Measurements from ENCODE around the gene TBC1D24. TPM values are rescaled to one million over a fixed set of nuclear protein-coding genes. Genes with fewer than 3 reads are reported as not detected.
A peak's percentile ranks its signal among the peaks of the same experiment; 100 is the strongest.
"Not testable (repeated sequence)": the region's sequence is repeated elsewhere in the genome, so short reads cannot be mapped to it uniquely, and the experiment has no call there.

The TBC1D24 gene
- total RNA-seq, 1 donor from 2014 or later: 16.6 TPM

- Mint-ChIP-seq H3K36me3 (ENCODE audit: low read depth) (no peaks in the 10 kb centered on the region), H3K9me3 (no peaks in the 10 kb centered on the region), H3K4me3 (peak overlapping the region; percentile 66), H3K27me3 (peaks cover 18% of the 10 kb centered on the region), H3K27ac (no peak overlapping the region), H3K4me1 (peaks cover 12% of the 10 kb centered on the region)
- intact Hi-C loops (cut with micrococcal nuclease): no loop called here
- DNase-seq: no peak
Measured at GRCh38 chr16:2476345-2476720, 1.4 kb downstream of the TBC1D24 start.

DNA sequence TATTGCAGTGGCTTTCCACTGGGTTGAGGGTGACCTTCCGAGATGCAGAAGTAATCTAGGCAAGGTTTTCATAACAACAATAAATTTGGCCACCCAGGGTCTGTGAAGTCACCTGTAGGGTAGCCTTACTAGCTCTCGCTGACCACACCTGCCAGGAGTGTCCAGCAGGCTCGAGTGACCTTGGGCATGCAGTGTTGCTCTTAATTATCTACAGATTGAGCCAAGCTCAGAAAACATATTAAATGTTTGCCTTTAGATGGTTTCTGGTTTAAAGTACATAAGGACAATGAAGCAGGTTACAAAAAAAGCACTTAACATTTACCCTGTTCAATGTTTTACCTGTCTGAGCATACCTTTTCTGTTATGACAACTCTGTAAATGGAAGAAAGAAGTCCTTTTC, 1.8 kb downstream of the TBC1D24 start:
- Mint-ChIP-seq H3K4me1 (peaks cover 12% of the 10 kb centered on the region), H3K9me3 (no peaks in the 10 kb centered on the region), H3K4me3 (peak overlapping the region; percentile 66), H3K27ac (no peak overlapping the region), H3K27me3 (peaks cover 18% of the 10 kb centered on the region), H3K36me3 (ENCODE audit: low read depth) (no peaks in the 10 kb centered on the region)
- intact Hi-C loops (cut with micrococcal nuclease): no loop called here
- DNase-seq: no peak

GRCh38 chr16:2477327-2477726, 2.4 kb downstream of the TBC1D24 start:
- intact Hi-C loops (cut with micrococcal nuclease): no loop called here
- H3K36me3 Mint-ChIP-seq (ENCODE audit: low read depth): no peaks in the 10 kb centered on the region

DNA sequence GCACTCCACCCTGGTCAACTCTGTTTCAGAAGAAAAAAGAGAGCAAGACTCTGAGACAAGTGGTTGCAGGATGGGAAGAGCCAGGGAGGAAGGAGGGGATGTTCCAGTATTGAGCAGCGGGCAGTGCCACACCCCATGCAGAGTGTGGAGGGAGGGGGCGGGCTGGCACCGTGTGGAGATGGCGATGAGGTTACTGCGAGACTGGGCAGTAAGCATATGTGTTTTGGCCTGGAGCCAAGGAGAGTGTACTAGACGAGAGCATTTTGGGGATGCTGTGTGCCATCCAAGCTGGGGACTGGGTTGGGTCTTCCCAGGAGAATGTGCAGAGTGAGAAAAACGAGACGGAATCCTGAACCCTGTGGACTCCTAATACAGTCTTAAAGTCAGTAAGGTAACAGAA, 3.4 kb downstream of the TBC1D24 start:
- no peak overlapping the region for H3K27ac Mint-ChIP-seq
- no peak for DNase-seq
- no peaks in the 10 kb centered on the region for H3K9me3 Mint-ChIP-seq
- peaks cover 9% of the 10 kb centered on the region for H3K4me1 Mint-ChIP-seq
- intact Hi-C loops (cut with micrococcal nuclease): no loop called here
- peaks cover 13% of the 10 kb centered on the region for H3K27me3 Mint-ChIP-seq
- no peaks in the 10 kb centered on the region for H3K36me3 Mint-ChIP-seq (ENCODE audit: low read depth)
- no peak overlapping the region for H3K4me3 Mint-ChIP-seq

More at GRCh38 chr16:2477327-2477726, 2.4 kb downstream of the TBC1D24 start:
- Mint-ChIP-seq H3K4me3 (no peak overlapping the region), H3K27me3 (peaks cover 18% of the 10 kb centered on the region), H3K27ac (no peak overlapping the region), H3K4me1 (peaks cover 12% of the 10 kb centered on the region), H3K9me3 (no peaks in the 10 kb centered on the region)
- no peak for DNase-seq

- H3K4me3 Mint-ChIP-seq; H3K4me1 Mint-ChIP-seq; H3K36me3 Mint-ChIP-seq (ENCODE audit: low read depth); H3K9me3 Mint-ChIP-seq; DNase-seq; H3K27ac Mint-ChIP-seq; intact Hi-C loops (cut with micrococcal nuclease): not testable (repeated sequence)
- H3K27me3 Mint-ChIP-seq: peaks cover 12% of the 10 kb centered on the region
Measured at GRCh38 chr16:2479996-2480395, 5.1 kb downstream of the TBC1D24 start.

DNA sequence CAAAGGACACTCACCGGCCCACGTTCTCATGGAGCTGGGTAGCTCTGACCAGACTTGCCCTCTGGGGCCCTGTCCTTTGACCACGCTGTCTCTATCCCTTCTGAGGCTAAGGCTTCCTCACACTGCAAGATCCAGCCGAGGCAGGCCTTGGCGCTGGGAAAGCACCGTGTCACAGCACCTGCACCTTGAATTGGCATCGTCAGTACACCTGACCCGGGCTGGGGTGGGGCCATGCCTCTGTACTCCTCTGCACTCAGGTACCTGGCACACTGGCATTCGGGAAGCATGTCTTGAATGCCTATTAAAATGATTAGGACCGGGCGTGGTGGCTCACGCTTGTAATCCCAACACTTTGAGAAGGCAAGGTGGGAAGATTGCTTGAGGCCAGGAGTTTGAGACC, 6.0 kb downstream of the TBC1D24 start:
- H3K9me3 Mint-ChIP-seq: no peaks in the 10 kb centered on the region
- no peak for DNase-seq
- H3K4me1 Mint-ChIP-seq: peaks cover 8% of the 10 kb centered on the region
- no peak overlapping the region for H3K4me3 Mint-ChIP-seq
- intact Hi-C loops (cut with micrococcal nuclease): no loop called here
- H3K36me3 Mint-ChIP-seq (ENCODE audit: low read depth): no peaks in the 10 kb centered on the region
- no peak overlapping the region for H3K27ac Mint-ChIP-seq
- peaks cover 12% of the 10 kb centered on the region for H3K27me3 Mint-ChIP-seq

DNA sequence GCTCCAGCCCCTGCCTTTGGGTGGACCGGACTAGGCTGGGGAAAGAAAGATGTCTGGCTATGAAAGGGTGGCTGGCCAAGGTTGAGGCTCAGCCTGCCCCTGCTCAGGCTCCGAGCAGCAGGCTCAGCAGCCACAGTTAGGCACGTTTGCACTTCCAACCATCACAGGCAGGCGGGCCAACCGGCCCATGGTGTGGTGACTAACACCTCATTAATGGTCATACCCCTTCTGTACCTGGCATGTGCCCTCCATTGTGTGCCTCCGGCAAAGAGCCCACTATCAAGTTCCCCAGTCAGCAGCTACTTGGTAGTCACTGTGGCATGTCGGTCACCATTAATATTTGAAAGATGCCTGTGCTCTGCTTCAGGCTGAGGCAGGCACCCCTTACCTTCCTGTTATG, 6.7 kb downstream of the TBC1D24 start:
- intact Hi-C loops (cut with micrococcal nuclease): no loop called here
- Mint-ChIP-seq H3K36me3 (ENCODE audit: low read depth) (no peaks in the 10 kb centered on the region), H3K27me3 (peaks cover 8% of the 10 kb centered on the region), H3K27ac (no peak overlapping the region), H3K9me3 (no peaks in the 10 kb centered on the region), H3K4me3 (no peak overlapping the region), H3K4me1 (peaks cover 7% of the 10 kb centered on the region)
- DNase-seq: no peak

GRCh38 chr16:2482249-2482648, 7.3 kb downstream of the TBC1D24 start:
- Mint-ChIP-seq H3K9me3 (no peaks in the 10 kb centered on the region), H3K4me3 (no peak overlapping the region), H3K4me1 (peaks cover 11% of the 10 kb centered on the region), H3K27ac (no peak overlapping the region), H3K36me3 (ENCODE audit: low read depth) (no peaks in the 10 kb centered on the region), H3K27me3 (peaks cover 6% of the 10 kb centered on the region)
- intact Hi-C loops (cut with micrococcal nuclease): no loop called here
- DNase-seq: no peak

GRCh38 chr16:2482708-2483534, 8.0 kb downstream of the TBC1D24 start:
- no peak overlapping the region for H3K27ac Mint-ChIP-seq
- H3K9me3 Mint-ChIP-seq: no peaks in the 10 kb centered on the region
- no peak overlapping the region for H3K4me3 Mint-ChIP-seq
- H3K36me3 Mint-ChIP-seq (ENCODE audit: low read depth): no peaks in the 10 kb centered on the region
- H3K4me1 Mint-ChIP-seq: peaks cover 11% of the 10 kb centered on the region
- intact Hi-C loops (cut with micrococcal nuclease): no loop called here
- DNase-seq: no peak
- H3K27me3 Mint-ChIP-seq: peaks cover under 1% of the 10 kb centered on the region

- H3K9me3 Mint-ChIP-seq: no peaks in the 10 kb centered on the region
- intact Hi-C loops (cut with micrococcal nuclease): no loop called here
- H3K4me3 Mint-ChIP-seq: no peak overlapping the region
- peaks cover 13% of the 10 kb centered on the region for H3K4me1 Mint-ChIP-seq
- H3K36me3 Mint-ChIP-seq (ENCODE audit: low read depth): no peaks in the 10 kb centered on the region
- no peaks in the 10 kb centered on the region for H3K27me3 Mint-ChIP-seq
- no peak for DNase-seq
- no peak overlapping the region for H3K27ac Mint-ChIP-seq
Measured at GRCh38 chr16:2483939-2484897, 9.3 kb downstream of the TBC1D24 start.

GRCh38 chr16:2484898-2485508, 10.1 kb downstream of the TBC1D24 start:
- DNase-seq: no peak
- H3K9me3 Mint-ChIP-seq: no peaks in the 10 kb centered on the region
- H3K4me1 Mint-ChIP-seq: peaks cover 13% of the 10 kb centered on the region
- intact Hi-C loops (cut with micrococcal nuclease): loop anchor here (5.0 kb wide), 1 partner anchor 143 kb away; the partner anchor contains the start of gene ABCA3
- H3K4me3 Mint-ChIP-seq: no peak overlapping the region
- H3K36me3 Mint-ChIP-seq (ENCODE audit: low read depth): no peaks in the 10 kb centered on the region
- H3K27me3 Mint-ChIP-seq: no peaks in the 10 kb centered on the region
- no peak overlapping the region for H3K27ac Mint-ChIP-seq

DNA sequence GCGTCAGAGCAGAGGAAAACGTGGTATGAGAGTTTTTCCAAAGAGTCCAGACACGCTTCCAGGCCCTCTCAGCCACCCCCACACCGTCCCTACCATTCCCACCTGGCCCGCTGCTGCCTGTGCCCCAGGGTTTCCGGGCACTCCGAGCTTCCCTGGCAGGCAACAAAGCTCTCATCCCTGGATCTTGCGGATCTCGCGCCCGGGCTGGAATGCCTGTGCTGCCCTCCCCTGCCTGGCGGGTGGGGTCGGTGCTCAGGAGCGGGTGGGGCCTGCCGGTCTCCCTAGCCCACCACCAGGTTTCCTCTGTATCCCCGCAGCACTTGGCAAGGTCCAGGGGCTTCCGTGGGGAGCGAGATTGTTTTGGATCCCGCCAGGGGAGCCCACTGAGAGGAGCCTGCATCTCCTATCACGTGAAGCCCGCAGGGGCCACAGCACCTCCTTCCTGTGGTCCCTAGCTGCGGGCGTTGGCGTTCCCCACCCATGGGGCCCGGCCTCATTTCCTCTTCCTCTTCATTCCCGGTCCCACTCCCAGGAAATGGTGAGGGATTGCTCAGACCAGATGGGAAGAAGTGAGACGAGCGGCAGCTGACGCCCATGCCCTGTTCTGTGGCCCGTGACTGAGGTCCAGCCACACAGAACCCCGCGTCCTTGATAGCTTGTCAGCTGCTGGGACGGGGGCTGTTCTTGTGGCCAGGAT, 11.0 kb downstream of the TBC1D24 start:
- no peak overlapping the region for H3K4me3 Mint-ChIP-seq
- H3K36me3 Mint-ChIP-seq (ENCODE audit: low read depth): no peaks in the 10 kb centered on the region
- DNase-seq: no peak
- no peaks in the 10 kb centered on the region for H3K9me3 Mint-ChIP-seq
- no peaks in the 10 kb centered on the region for H3K27me3 Mint-ChIP-seq
- no peak overlapping the region for H3K27ac Mint-ChIP-seq
- intact Hi-C loops (cut with micrococcal nuclease): loop anchor here (5.0 kb wide), 1 partner anchor 144 kb away; the partner anchor contains the start of gene ABCA3
- peaks cover 13% of the 10 kb centered on the region for H3K4me1 Mint-ChIP-seq

Measured in activated CD4-positive, alpha-beta T cell treated with anti-CD3 and anti-CD28 coated beads, Interleukin-2, amount 10 ng/mL, durations not matched to agents 24 days and 14 days (primary cell).